ENCODE measurements around the gene PTCH1.

- TF ChIP-seq POLR2A (IDR thresholded peaks at IDR 0.05; ENCODE audit: low read length): 0 out of 2 replicates have a peak, but pooled peaks have one; percentile 23
- TF ChIP-seq CBX8 (IDR thresholded peaks at IDR 0.05): no peak
- no peak for TF ChIP-seq CTCF (IDR thresholded peaks at IDR 0.05)
- TF ChIP-seq MAX (IDR thresholded peaks at IDR 0.05): peak; percentile 55
- TF ChIP-seq ELK1 (IDR thresholded peaks at IDR 0.05; ENCODE audit: low read depth, low read length): no peak
- TF ChIP-seq NFE2L2 (conservative IDR thresholded peaks at IDR 0.05; ENCODE audit: low read length): no peak
- no peak for TF ChIP-seq NR3C1 (IDR thresholded peaks at IDR 0.05)
These were observed 90.7 kb downstream of the PTCH1 start for GRCh38 chr9:95425910-95426551.
